Upper lobe of left lung (tissue), 6 donors: ENCODE results near the gene CYP2W1. TPM values are rescaled to one million over a fixed set of nuclear protein-coding genes. Genes with fewer than 3 reads are reported as not detected.
"Not testable (repeated sequence)": the region's sequence is repeated elsewhere in the genome, so short reads cannot be mapped to it uniquely, and the experiment has no call there.

ENCODE experiments used
- ATAC-seq, 2 donors: fragments of 200-7000 bp; cut with Tn5 transposase; one replicate each; pipeline ENCODE4 v1.9.1; 2022; ENCODE audit warnings: mild to moderate bottlenecking in 2 of 2, moderate library complexity in 2 of 2; ENCODE audit not compliant: low FRiP score in 2 of 2
- DNase-seq, 2 donors: peaks; one replicate each; pipeline ENCODE4 v3.0.0-alpha.2; 2019 to 2020
- H3K27ac ChIP-seq, 4 donors: fragments of 200-600 bp; sonication (generic); one replicate each; pipeline ENCODE4 v1.5.1; 2016 to 2019
- H3K27me3 ChIP-seq, 4 donors: fragments of 200-600 bp; sonication (generic); one replicate each; pipeline ENCODE4 v1.5.1; 2017 to 2019
- H3K36me3 ChIP-seq, 4 donors: fragments of 200-600 bp; sonication (generic); one replicate each; pipeline ENCODE4 v1.5.1; 2016 to 2019
- H3K4me1 ChIP-seq, 4 donors: fragments of 200-600 bp; sonication (generic); one replicate each; pipeline ENCODE4 v1.5.1; 2018 to 2019
- H3K4me3 ChIP-seq, 4 donors: fragments of 200-600 bp; sonication (generic); one replicate each; pipeline ENCODE4 v1.5.1; 2017 to 2019; ENCODE audit warnings: mild to moderate bottlenecking in 2 of 4, moderate library complexity in 1 of 4
- H3K9me3 ChIP-seq, 4 donors: fragments of 200-600 bp; sonication (generic); one replicate each; pipeline ENCODE4 v1.5.1; 2018 to 2019
- CTCF ChIP-seq, 6 experiments: fragments of 450-650 bp in 4 of 6; fragments of 200-600 bp in 2 of 6; sonication (generic) in 2 of 6; IDR thresholded peaks; one replicate each; pipeline ENCODE4 v1.5.1; 2016 to 2019; ENCODE audit warnings: antibody characterized with exemption in 6 of 6
- EP300 ChIP-seq, 4 donors: sonication (generic); formaldehyde crosslinking; IDR thresholded peaks; one replicate each; pipeline ENCODE4 v1.5.1; 2017; ENCODE audit warnings: antibody characterized with exemption in 4 of 4, control low read depth in 2 of 4
- POLR2A ChIP-seq, 4 donors: fragments of 450-650 bp; IDR thresholded peaks; one replicate each; pipeline ENCODE4 v1.5.1; 2016 to 2017; ENCODE audit warnings: antibody characterized with exemption in 4 of 4, mild to moderate bottlenecking in 2 of 4
- POLR2AphosphoS5 ChIP-seq, 2 donors: sonication (generic); formaldehyde crosslinking; IDR thresholded peaks; one replicate each; pipeline ENCODE4 v1.5.1; 2017; ENCODE audit warnings: antibody characterized with exemption in 2 of 2
- WGBS, 2 donors: methylation state at CpG; one replicate each; pipeline ENCODE4 v1.1.5; 2017 to 2018; 5-methylcytosine and 5-hydroxymethylcytosine counted together
- total RNA-seq, 6 donors: library from RNA; depleted of rRNA in 4 of 6; stranded (reverse); fragments of >200 nt in 4 of 6; gene quantifications; one replicate each; pipeline versions ENCODE4 v1.1.0 to v1.2.1, GENCODE V29; 2016 to 2021
- donor health status: DM: no; HTN: no; CAD: no; lungs with moderate emphysema.
- donor health status: DM: no; HTN: yes; CAD: no; lungs with severe emphysema.

Gene CYP2W1
- total RNA-seq, 6 donors from 2014 or later: not detected

GRCh38 chr7:999941-1000935 lies 17.3 kb downstream of the CYP2W1 start:
- Histone ChIP-seq H3K36me3 (peaks cover 0 to 34% (median 20%) of the 10 kb centered on the region in 4 donors), H3K9me3 (no peaks in the 10 kb centered on the region), H3K27me3 (no peaks in the 10 kb centered on the region), H3K4me3 (no peak overlapping the region), H3K4me1 (no peaks in the 10 kb centered on the region), H3K27ac (no peak overlapping the region)
- 88 to 90% methylated on average over 24 to 47 of the region's 52 CpGs for WGBS, 2 donors
- DNase-seq (peak in 1 of 2 donors; percentile 61), ATAC-seq (peak in 1 of 2 donors; percentile 9)
- TF ChIP-seq CTCF (IDR thresholded peaks at IDR 0.05) (no peak), EP300 (IDR thresholded peaks at IDR 0.05) (no peak), POLR2AphosphoS5 (IDR thresholded peaks at IDR 0.05) (no peak), POLR2A (IDR thresholded peaks at IDR 0.05) (no peak)

DNA sequence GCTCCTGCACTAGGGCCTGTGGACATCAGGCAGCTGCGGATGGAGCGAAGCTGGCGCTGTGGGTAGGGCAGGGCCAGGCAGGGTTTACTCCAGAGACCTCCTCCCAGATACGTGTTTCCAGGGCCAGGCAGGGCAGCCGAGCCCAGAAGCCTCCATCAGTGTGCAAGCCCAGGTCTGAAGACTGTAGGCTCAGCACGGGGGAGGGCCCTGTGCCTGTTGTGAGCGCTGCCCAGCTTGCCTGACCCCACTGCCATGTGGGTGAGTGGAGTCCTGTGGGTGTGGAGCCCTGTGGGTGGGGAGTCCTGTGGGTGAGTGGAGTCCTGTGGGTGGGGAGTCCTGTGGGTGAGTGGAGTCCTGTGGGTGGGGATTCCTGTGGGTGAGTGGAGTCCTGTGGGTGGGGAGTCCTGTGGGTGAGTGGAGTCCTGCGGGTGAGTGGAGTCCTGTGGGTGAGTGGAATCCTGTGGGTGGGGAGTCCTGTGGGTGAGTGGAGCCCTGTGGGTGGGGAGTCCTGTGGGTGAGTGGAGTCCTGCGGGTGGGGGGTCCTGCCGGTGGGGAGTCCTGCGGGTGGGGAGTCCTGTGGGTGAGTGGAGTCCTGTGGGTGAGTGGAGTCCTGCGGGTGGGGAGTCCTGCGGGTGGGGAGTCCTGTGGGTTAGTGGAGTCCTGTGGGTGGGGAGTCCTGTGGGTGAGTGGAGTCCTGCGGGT lies 18.2 kb downstream of the CYP2W1 start:
- DNase-seq: peak in 1 of 2 donors; percentile 67
- H3K27ac ChIP-seq, H3K9me3 ChIP-seq, ATAC-seq, H3K4me3 ChIP-seq, H3K27me3 ChIP-seq, H3K4me1 ChIP-seq: not testable (repeated sequence)
- H3K36me3 ChIP-seq: peaks cover 0 to 27% (median 18%) of the 10 kb centered on the region in 4 donors
- 87 to 97% methylated on average over 5 to 9 of the region's 14 CpGs for WGBS, 2 donors

DNA sequence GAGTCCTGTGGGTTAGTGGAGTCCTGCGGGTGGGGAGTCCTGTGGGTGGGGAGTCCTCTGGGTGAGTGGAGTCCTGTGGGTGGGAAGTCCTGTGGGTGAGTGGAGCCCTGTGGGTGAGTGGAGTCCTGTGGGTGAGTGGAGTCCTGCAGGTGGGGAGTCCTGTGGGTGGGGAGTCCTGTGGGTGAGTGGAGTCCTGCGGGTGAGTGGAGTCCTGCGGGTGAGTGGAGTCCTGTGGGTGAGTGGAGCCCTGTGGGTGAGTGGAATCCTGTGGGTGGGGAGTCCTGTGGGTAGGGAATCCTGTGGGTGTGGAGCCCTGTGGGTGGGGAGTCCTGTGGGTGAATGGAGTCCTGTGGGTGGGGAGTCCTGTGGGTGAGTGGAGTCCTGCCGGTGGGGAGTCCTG lies 19.0 kb downstream of the CYP2W1 start:
- not testable (repeated sequence) for H3K27ac ChIP-seq, H3K4me3 ChIP-seq, DNase-seq, H3K9me3 ChIP-seq, ATAC-seq, H3K27me3 ChIP-seq, H3K4me1 ChIP-seq
- H3K36me3 ChIP-seq: peaks cover 0 to 26% (median 16%) of the 10 kb centered on the region in 4 donors
- 84 to 100% methylated on average over 2 to 3 of the region's 4 CpGs for WGBS, 2 donors

DNA sequence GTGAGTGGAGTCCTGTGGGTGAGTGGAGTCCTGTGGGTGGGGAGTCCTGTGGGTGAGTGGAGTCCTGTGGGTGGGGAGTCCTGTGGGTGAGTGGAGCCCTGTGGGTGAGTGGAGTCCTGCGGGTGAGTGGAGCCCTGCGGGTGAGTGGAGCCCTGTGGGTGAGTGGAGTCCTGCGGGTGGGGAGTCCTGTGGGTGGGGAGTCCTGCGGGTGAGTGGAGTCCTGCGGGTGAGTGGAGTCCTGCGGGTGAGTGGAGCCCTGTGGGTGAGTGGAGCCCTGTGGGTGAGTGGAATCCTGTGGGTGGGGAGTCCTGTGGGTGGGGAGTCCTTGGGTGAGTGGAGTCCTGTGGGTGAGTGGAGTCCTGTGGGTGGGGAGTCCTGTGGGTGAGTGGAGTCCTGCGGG lies 19.5 kb downstream of the CYP2W1 start:
- H3K36me3 ChIP-seq: peaks cover 0 to 25% (median 16%) of the 10 kb centered on the region in 4 donors
- WGBS, 2 donors: 67% methylated on average over 3 of the region's 7 CpGs; no CpG with 5 or more reads in 1 of the 2 donors
- H3K4me3 ChIP-seq, H3K27me3 ChIP-seq, H3K4me1 ChIP-seq, H3K9me3 ChIP-seq, ATAC-seq, H3K27ac ChIP-seq: not testable (repeated sequence)
- peak in 1 of 2 donors; percentile 27 for DNase-seq

GRCh38 chr7:1004018-1004852 lies 21.3 kb downstream of the CYP2W1 start:
- Histone ChIP-seq H3K4me1 (no peaks in the 10 kb centered on the region), H3K4me3 (no peak overlapping the region), H3K27ac (no peak overlapping the region), H3K9me3 (no peaks in the 10 kb centered on the region), H3K36me3 (peaks cover 0 to 32% (median 20%) of the 10 kb centered on the region in 4 donors), H3K27me3 (no peaks in the 10 kb centered on the region)
- TF ChIP-seq POLR2AphosphoS5 (IDR thresholded peaks at IDR 0.05): no peak
- no peak for TF ChIP-seq EP300 (IDR thresholded peaks at IDR 0.05)
- TF ChIP-seq CTCF (IDR thresholded peaks at IDR 0.05): no peak
- TF ChIP-seq POLR2A (IDR thresholded peaks at IDR 0.05): no peak
- ATAC-seq (no peak), DNase-seq (peak in 1 of 2 donors; percentile 67)
- 89 to 94% methylated on average over 25 to 27 of the region's 32 CpGs for WGBS, 2 donors

- Histone ChIP-seq H3K36me3 (peaks cover 0 to 32% (median 20%) of the 10 kb centered on the region in 4 donors), H3K4me3 (no peak overlapping the region), H3K27ac (no peak overlapping the region), H3K9me3 (no peaks in the 10 kb centered on the region), H3K4me1 (no peaks in the 10 kb centered on the region), H3K27me3 (no peaks in the 10 kb centered on the region)
- DNase-seq (peak in 1 of 2 donors; percentile 74), ATAC-seq (no peak)
- TF ChIP-seq POLR2A (IDR thresholded peaks at IDR 0.05) (no peak), CTCF (IDR thresholded peaks at IDR 0.05) (no peak), EP300 (IDR thresholded peaks at IDR 0.05) (no peak), POLR2AphosphoS5 (IDR thresholded peaks at IDR 0.05) (no peak)
- 90 to 94% methylated on average over 7 to 21 of the region's 21 CpGs for WGBS, 2 donors
These were observed 22.3 kb downstream of the CYP2W1 start for GRCh38 chr7:1005303-1005702.
